Brain microvascular endothelial cell (primary cell): ENCODE data around the gene VPS18.

Experiments
- DNase-seq: peaks from one replicate; pipeline ENCODE4 v3.0.0-alpha.2; 2020
- H3K27ac ChIP-seq: fragments of 250-450 bp; sonication (Bioruptor Pico); 2 replicates; pipeline ENCODE4 v1.5.1; 2020; ENCODE audit warnings: mild to moderate bottlenecking, moderate library complexity
- H3K27me3 ChIP-seq: fragments of 250-450 bp; sonication (Bioruptor Pico); replicated peaks from 2 replicates; pipeline ENCODE4 v1.5.1; 2020; ENCODE audit warnings: mild to moderate bottlenecking
- H3K36me3 ChIP-seq: fragments of 250-450 bp; sonication (Bioruptor Pico); replicated peaks from 2 replicates; pipeline ENCODE4 v1.5.1; 2020; ENCODE audit warnings: mild to moderate bottlenecking
- H3K4me3 ChIP-seq: 2 replicates; pipeline ENCODE4 v1.5.1; 2011; ENCODE audit warnings: low read depth, mild to moderate bottlenecking, control low read depth, low read length, moderate library complexity
- in situ Hi-C: cut with HindIII; loops from 2 replicates; pipeline ENCODE4 v1.10.0; 2017; ENCODE audit warnings: low sequenced_read_pairs, low pct_ligation_motif_present
- TF ChIP-seq, protein P1 (sequence below): IDR thresholded peaks from 2 replicates; pipeline ENCODE4 v1.5.1; 2011; ENCODE audit warnings: low read depth, mild to moderate bottlenecking, moderate library complexity, low read length, control low read depth, inconsistent platforms; ENCODE audit errors: missing control alignments

Gene VPS18

GRCh38 chr15:40863660-40864270 lies 30.5 kb upstream of the VPS18 start:
- no peaks in the 10 kb centered on the region for H3K27me3 ChIP-seq
- DNase-seq, result no peak
- TF ChIP-seq, protein P1, sequence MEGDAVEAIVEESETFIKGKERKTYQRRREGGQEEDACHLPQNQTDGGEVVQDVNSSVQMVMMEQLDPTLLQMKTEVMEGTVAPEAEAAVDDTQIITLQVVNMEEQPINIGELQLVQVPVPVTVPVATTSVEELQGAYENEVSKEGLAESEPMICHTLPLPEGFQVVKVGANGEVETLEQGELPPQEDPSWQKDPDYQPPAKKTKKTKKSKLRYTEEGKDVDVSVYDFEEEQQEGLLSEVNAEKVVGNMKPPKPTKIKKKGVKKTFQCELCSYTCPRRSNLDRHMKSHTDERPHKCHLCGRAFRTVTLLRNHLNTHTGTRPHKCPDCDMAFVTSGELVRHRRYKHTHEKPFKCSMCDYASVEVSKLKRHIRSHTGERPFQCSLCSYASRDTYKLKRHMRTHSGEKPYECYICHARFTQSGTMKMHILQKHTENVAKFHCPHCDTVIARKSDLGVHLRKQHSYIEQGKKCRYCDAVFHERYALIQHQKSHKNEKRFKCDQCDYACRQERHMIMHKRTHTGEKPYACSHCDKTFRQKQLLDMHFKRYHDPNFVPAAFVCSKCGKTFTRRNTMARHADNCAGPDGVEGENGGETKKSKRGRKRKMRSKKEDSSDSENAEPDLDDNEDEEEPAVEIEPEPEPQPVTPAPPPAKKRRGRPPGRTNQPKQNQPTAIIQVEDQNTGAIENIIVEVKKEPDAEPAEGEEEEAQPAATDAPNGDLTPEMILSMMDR, result no peak
- in situ Hi-C loops, result no loop called here
- no peak overlapping the region for H3K4me3 ChIP-seq
- no peaks in the 10 kb centered on the region for H3K36me3 ChIP-seq
- H3K27ac ChIP-seq, result no peak overlapping the region

DNA sequence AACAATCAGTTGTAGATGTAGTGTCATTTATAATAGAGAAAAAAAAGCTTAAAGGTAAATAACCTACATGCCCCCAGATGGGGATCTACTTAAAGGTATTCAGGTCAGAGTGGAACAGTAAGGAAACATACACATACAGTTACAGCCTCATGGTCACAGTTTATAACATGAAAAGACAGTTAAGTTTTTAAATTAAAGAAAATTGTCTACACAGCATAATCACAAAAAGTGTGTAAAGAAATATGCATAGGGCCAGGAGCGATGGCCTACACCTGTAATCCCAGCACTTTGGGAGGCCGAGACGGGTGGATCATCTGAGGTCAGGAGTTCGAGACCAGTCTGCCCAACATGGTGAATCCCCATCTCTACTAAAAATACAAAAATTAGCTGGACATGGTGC lies 27.1 kb upstream of the VPS18 start:
- TF ChIP-seq, protein P1, result no peak
- H3K4me3 ChIP-seq, result no peak overlapping the region
- DNase-seq, result no peak
- H3K27ac ChIP-seq, result no peak overlapping the region
- no peaks in the 10 kb centered on the region for H3K36me3 ChIP-seq
- in situ Hi-C loops, result no loop called here
- H3K27me3 ChIP-seq, result no peaks in the 10 kb centered on the region

DNA sequence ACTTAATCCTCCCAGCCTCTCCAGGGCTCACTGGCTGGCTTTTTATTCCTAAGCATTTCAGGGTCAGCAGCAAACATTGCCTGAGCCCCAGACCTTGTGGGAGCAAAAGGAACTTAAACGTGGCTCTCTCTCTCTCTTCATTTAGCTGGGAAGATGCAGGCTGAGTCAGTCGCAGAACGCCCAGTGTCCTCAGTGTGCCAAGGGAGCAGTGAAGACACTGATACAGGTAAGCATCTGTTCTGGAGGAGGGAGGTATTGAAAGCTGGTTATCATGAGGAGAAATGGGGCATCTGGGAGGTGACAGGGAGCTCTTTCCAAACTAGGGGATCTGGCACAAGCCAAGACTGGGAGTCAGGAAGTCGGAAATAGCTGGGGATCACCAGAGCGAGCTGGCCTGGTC lies 24.6 kb upstream of the VPS18 start:
- TF ChIP-seq, protein P1, result no peak
- H3K27me3 ChIP-seq, result no peaks in the 10 kb centered on the region
- H3K27ac ChIP-seq, result no peak overlapping the region
- H3K4me3 ChIP-seq, result no peak overlapping the region
- H3K36me3 ChIP-seq, result no peaks in the 10 kb centered on the region
- in situ Hi-C loops, result no loop called here
- DNase-seq, result no peak

- no peak overlapping the region for H3K27ac ChIP-seq
- TF ChIP-seq, protein P1, result no peak
- no peak for DNase-seq
- H3K4me3 ChIP-seq, result no peak overlapping the region
- no peaks in the 10 kb centered on the region for H3K36me3 ChIP-seq
- in situ Hi-C loops, result no loop called here
- no peaks in the 10 kb centered on the region for H3K27me3 ChIP-seq
Measured at GRCh38 chr15:40870716-40871115, 23.5 kb upstream of the VPS18 start.

DNA sequence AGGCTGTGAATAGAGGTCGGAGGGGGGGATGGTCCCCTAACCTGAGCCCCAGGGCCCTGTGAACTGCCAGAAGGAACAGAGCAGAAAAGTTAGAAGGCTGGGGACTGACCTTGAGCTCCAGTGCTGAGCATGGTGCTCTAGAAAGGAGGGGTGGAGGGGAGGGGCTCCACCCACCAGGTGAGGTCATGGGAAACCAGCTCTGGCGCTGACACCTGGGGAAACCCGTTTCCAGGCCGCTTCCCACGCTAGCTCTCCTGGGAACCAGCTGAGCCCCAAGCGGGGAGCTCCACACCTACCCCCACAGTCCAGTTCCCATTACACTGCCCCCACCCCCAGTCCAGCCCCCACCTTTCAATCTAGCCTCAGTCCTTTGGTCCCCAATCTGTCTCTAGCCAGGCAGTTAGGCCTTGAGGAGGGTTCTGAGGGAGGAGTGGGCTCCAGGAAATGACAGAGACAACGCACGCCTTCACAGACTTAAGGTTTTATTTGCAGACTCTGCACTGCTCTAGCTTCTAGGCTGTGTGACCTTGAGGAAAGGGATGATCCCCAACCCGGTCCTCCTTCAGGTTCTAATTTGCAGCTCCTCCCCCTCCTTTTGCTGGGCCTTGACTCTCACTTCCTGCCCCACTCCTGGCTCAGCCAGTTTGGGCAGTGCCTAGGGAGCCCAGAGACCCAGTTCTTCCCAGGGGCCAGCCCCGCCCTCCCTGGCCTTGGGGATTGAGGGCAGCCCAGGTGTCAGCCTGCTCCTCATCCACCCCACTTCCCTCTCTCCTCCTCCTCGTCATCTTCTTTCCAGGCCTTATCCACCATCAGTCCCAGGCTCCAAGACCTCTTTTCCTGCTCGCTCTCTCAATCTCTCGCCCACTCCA lies 22.3 kb upstream of the VPS18 start:
- TF ChIP-seq, protein P1, result no peak
- no peaks in the 10 kb centered on the region for H3K27me3 ChIP-seq
- DNase-seq, result no peak

More for the DNA sequence above, 22.3 kb upstream of the VPS18 start:
- in situ Hi-C loops, result no loop called here
- no peaks in the 10 kb centered on the region for H3K36me3 ChIP-seq
- no peak overlapping the region for H3K4me3 ChIP-seq
- no peak overlapping the region for H3K27ac ChIP-seq
